ENCODE results near the gene WIPF3.

WIPF3 gene

DNA sequence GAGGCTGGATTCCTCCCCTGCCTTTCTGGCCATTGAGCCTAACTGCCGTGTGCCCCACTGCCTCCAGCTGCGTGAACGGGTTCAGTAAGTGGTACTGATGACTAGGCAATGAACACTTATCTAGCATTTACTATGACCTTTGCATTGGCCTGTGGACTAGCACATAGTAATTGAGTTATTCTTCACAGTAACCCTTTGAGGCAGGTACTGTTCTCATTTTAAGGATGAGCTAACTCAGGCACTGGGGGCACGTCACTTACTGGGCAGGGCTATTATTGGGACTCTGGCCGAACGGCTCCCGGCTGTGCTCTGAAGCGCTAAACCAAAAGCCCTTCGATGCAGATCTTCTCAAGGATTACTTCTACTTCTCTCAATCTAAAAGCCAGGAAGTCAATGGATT, 38.3 kb downstream of the WIPF3 start:
- no peaks in the 10 kb centered on the region for H3K36me3 ChIP-seq (ENCODE audit: insufficient read depth, low read length)
- H3K4me1 ChIP-seq (ENCODE audit: insufficient read depth, low read length): peaks cover 7% of the 10 kb centered on the region; the same call in 1 of the 2 replicates
- no peaks in the 10 kb centered on the region for H3K9me3 ChIP-seq (ENCODE audit: control insufficient read depth, insufficient read depth, low read length)
- H3K9ac ChIP-seq (ENCODE audit: low read depth, low read length): no peak overlapping the region

DNA sequence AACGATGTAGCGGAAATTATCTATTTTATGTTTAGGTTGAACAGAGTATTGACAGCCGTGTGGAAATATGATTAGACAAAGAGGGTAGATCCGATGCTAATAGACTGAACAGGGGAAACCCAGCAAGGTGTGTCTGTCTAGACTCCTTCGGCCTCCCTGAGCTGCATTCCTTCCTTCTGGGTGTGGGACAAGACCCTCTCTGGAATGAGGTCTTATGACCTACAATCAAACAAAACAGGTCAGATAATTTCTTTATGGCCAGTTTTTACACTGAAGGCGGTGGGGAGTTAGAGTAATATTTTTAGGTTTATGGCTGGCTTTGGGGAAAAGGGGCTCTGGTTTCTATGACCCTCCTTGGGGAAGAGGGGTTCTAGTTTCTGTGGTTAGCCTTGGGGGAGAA, 41.2 kb downstream of the WIPF3 start:
- Histone ChIP-seq H3K36me3 (ENCODE audit: insufficient read depth, low read length) (no peaks in the 10 kb centered on the region), H3K9ac (ENCODE audit: low read depth, low read length) (no peak overlapping the region), H3K9me3 (ENCODE audit: control insufficient read depth, insufficient read depth, low read length) (no peaks in the 10 kb centered on the region), H3K4me1 (ENCODE audit: insufficient read depth, low read length) (peaks cover 7% of the 10 kb centered on the region; the same call in 1 of the 2 replicates)

DNA sequence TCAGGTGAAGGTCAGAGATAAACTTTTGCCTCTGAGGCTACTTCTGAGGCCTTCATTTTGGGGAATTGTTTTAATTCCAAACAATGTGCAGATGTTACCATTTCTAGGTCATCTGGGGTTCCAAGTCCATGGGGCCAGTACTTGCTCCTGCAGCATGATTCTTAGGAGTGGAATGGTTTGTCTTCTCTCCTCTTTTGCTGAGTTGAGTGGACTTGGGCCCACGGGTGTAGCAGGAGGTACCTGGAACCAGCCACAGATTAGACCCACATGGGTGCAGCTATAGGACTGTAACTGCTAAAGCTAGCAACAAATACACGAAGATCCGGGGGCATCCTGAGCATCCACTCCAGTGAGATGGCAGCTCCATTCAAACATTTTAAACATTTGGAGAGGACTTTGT, 41.6 kb downstream of the WIPF3 start:
- H3K36me3 ChIP-seq (ENCODE audit: insufficient read depth, low read length): no peaks in the 10 kb centered on the region
- H3K4me1 ChIP-seq (ENCODE audit: insufficient read depth, low read length): peaks cover 4% of the 10 kb centered on the region; the same call in 1 of the 2 replicates
- no peaks in the 10 kb centered on the region for H3K9me3 ChIP-seq (ENCODE audit: control insufficient read depth, insufficient read depth, low read length)
- H3K9ac ChIP-seq (ENCODE audit: low read depth, low read length): no peak overlapping the region

DNA sequence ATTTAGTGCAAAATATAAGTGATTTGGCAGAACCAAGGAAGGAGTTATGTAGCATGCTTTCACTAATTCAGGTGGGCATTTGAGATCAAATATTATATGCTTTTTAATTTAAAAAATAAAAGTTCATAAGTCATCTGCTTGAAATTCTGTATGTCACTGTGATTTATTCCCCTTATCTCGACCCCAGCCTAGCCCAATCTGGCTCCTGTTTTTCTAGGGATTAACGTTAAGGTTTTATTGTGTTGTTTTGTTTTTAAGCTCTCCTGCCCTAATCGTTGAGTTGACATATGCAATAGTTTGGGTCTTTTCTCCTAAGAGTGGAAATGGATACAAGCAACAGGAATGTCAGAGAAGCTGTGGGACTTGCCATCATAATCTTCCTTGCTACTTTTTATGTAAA, 42.6 kb downstream of the WIPF3 start:
- peaks cover 6% of the 10 kb centered on the region; the same call in 1 of the 2 replicates for H3K4me1 ChIP-seq (ENCODE audit: insufficient read depth, low read length)
- no peaks in the 10 kb centered on the region for H3K36me3 ChIP-seq (ENCODE audit: insufficient read depth, low read length)
- H3K9ac ChIP-seq (ENCODE audit: low read depth, low read length): no peak overlapping the region
- no peaks in the 10 kb centered on the region for H3K9me3 ChIP-seq (ENCODE audit: control insufficient read depth, insufficient read depth, low read length)

DNA sequence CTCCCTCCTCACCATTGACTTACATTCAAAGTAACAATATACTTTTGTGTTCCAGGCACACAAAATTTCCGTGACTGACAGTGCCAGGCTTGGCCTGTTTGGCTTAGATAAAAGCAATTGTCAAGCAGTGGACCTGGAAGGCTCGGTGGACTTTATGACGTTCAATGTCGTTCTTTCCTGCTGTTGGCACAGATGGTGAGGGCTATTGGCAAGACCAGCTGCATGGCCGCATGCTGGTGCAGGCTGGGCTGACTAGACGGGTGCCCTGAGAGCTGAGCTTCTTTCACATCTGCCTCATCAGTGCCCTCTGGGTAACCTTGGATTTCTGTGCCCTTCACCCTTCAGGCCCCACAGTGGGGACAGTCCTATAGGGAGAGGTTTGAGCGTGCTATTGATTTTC, 45.2 kb downstream of the WIPF3 start:
- no peaks in the 10 kb centered on the region for H3K9me3 ChIP-seq (ENCODE audit: control insufficient read depth, insufficient read depth, low read length)
- H3K9ac ChIP-seq (ENCODE audit: low read depth, low read length): no peak overlapping the region
- H3K36me3 ChIP-seq (ENCODE audit: insufficient read depth, low read length): no peaks in the 10 kb centered on the region
- H3K4me1 ChIP-seq (ENCODE audit: insufficient read depth, low read length): peaks cover 21% of the 10 kb centered on the region

DNA sequence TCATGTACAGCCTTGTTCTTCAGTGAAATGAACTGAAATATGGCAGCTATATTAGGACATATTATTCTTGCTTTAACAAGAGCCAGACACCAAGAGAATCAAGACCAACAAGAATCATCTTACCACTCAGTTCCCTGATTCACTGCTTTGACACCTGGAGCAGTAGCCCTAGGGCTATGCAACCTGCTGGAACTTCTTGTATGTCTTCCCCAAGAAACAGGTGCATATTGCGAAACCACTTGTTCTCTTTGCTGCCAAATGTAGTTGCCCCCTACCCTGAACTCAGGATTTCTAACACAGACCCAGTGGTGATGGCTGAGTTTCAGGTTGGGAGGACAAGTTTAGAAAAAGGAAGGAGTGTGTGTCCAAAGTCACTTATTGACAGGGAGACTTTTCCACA, 46.1 kb downstream of the WIPF3 start:
- Histone ChIP-seq H3K4me1 (ENCODE audit: insufficient read depth, low read length) (peaks cover 21% of the 10 kb centered on the region), H3K9ac (ENCODE audit: low read depth, low read length) (no peak overlapping the region), H3K36me3 (ENCODE audit: insufficient read depth, low read length) (no peaks in the 10 kb centered on the region), H3K9me3 (ENCODE audit: control insufficient read depth, insufficient read depth, low read length) (no peaks in the 10 kb centered on the region)

DNA sequence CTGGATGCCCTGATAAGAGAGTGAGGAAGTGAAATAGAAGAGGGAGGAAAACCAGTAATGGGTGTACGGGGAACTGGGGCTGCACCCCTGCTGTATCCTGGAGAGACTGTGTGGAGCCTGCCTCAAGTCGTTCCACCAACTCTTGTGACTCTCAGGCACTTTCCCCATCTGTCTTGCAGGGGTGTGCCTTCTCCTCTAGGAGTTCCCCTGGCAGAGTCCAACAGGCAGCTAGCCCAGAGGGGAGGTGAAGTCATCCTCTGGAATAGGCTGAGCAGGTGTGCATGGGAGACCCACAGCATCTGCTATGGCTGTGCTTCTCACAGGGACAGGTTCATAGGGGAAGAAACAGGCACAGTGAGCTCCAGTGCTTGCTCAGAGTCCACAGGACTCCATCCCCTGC, 46.8 kb downstream of the WIPF3 start:
- Histone ChIP-seq H3K9ac (ENCODE audit: low read depth, low read length) (no peak overlapping the region), H3K4me1 (ENCODE audit: insufficient read depth, low read length) (peaks cover 21% of the 10 kb centered on the region), H3K9me3 (ENCODE audit: control insufficient read depth, insufficient read depth, low read length) (no peaks in the 10 kb centered on the region), H3K36me3 (ENCODE audit: insufficient read depth, low read length) (no peaks in the 10 kb centered on the region)

DNA sequence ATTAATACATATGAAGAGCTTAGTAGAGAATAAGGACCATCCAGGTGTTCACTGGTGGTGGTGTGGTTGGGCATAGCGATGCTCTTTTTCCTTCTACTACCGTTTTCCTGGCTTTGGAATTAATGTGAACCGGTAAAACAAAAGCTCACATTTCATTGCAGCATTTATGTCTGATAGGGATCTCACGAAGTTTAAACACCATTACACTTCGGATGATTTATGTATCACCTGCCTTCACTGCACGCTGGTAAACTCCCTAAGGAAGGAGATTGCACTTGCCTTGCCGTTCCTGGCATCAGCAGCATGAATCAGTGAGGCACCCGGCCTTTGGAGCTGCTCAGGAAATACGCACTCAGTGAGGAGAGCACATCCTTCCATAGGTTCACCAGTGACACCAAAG, 47.5 kb downstream of the WIPF3 start:
- Histone ChIP-seq H3K36me3 (ENCODE audit: insufficient read depth, low read length) (no peaks in the 10 kb centered on the region), H3K9ac (ENCODE audit: low read depth, low read length) (no peak overlapping the region), H3K9me3 (ENCODE audit: control insufficient read depth, insufficient read depth, low read length) (no peaks in the 10 kb centered on the region), H3K4me1 (ENCODE audit: insufficient read depth, low read length) (peaks cover 21% of the 10 kb centered on the region)

DNA sequence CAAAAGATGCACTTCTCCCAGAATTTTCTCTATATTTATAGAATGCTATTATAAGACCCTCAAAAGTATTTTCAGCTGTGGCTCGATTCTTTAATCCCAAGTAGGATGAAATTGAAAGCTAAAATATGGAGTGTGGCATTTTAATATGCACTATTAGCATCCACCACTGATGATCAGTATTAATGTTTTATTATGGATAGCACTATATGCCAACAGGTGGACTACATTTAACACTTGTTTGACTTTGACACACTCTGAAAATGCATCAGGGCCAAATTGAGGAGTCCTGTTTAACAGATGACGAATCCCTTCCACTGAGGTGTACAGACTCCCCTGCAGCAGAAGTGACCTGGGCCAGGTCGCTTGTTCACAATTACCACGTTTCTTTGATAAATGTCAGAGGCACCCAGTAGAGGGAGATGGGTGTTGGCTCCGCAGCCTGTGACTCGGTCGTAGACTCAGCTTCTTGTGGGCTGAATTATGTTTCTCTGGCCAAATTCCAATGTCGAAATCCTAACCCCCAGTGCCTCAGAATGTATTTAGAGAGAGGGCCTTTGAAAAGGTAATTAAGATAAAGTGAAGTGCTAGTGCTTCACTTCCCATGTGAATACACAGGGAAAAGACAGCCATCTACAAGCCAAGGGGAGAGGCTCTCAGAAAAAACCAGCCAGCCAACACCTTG, 48.1 kb downstream of the WIPF3 start:
- Histone ChIP-seq H3K9ac (ENCODE audit: low read depth, low read length) (no peak overlapping the region), H3K9me3 (ENCODE audit: control insufficient read depth, insufficient read depth, low read length) (no peaks in the 10 kb centered on the region), H3K36me3 (ENCODE audit: insufficient read depth, low read length) (no peaks in the 10 kb centered on the region), H3K4me1 (ENCODE audit: insufficient read depth, low read length) (peaks cover 21% of the 10 kb centered on the region)

DNA sequence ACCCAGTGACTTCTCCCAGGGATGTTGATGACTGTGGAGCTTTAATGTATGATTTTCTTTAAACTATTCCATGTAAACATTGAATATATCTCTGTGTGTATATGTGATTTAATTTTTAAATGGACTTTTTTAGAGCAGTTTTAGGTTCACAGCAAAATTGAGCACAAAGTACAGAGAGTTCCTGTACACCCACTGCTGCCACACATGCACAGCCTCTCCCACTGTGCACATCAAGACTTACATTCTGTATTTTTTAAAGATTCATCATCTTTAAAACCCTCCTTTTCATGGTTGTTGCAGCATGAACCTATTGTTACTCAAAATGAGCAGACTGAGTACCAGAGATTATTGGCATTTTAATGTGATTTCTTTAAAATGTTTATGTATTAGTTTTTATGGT, 51.3 kb downstream of the WIPF3 start:
- Histone ChIP-seq H3K9me3 (ENCODE audit: control insufficient read depth, insufficient read depth, low read length) (no peaks in the 10 kb centered on the region), H3K9ac (ENCODE audit: low read depth, low read length) (no peak overlapping the region), H3K4me1 (ENCODE audit: insufficient read depth, low read length) (peaks cover 21% of the 10 kb centered on the region), H3K36me3 (ENCODE audit: insufficient read depth, low read length) (no peaks in the 10 kb centered on the region)

DNA sequence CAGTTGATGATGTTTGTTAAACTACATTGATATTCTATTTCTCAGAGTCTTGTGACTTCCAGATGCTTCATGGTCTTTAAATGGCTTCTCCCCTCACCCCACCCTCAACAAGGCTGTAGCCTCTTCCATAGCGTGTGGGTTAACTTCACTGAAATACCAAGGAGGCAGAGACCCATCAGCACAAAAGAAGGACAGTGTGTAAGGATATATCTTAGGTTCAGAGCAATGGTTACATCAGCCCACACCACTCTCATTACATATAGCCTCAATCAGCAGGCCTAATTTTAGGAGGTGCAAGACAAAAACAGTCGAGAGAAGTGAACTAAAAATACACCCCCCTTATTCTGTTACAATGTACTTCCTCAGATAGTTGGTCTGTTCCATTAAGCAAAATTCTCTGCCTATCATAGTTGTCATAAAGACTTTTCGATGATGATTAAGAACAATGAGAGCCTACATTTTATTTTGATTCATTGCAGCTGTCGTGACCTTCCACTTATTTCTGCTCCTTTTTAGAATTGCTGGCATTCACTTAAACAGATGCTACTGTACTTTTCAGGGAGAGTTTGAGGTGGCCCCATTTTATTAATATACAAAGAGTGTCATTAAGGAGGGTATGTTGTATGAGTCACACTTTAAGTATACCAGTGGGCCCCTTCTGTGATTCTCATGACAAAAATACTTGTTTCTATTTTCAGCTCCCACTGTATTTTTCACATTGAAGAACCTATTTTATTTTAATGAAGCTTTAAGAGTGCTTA, 52.1 kb downstream of the WIPF3 start:
- no peaks in the 10 kb centered on the region for H3K36me3 ChIP-seq (ENCODE audit: insufficient read depth, low read length)
- no peak overlapping the region for H3K9ac ChIP-seq (ENCODE audit: low read depth, low read length)
- no peaks in the 10 kb centered on the region for H3K9me3 ChIP-seq (ENCODE audit: control insufficient read depth, insufficient read depth, low read length)
- H3K4me1 ChIP-seq (ENCODE audit: insufficient read depth, low read length): peaks cover 21% of the 10 kb centered on the region

DNA sequence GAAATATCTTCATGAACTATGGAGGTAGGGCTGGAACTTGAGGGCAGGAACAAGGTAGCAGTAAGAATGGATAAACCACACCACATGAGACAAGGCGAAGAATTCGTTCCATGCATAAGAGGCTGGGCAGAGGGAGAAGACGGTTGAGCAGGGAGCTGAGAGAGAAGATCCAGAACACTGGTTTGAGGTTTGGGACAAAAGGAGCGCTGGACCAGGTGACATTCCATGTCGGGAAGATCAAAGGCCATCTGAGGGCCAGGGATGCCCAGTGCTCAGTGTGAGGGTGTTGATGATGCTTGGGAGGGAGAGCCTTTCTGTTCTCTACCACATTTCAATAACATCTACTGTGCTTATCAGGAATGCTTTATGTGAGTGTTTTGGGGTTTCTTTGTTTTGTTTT, 52.8 kb downstream of the WIPF3 start:
- Histone ChIP-seq H3K9ac (ENCODE audit: low read depth, low read length) (no peak overlapping the region), H3K9me3 (ENCODE audit: control insufficient read depth, insufficient read depth, low read length) (no peaks in the 10 kb centered on the region), H3K4me1 (ENCODE audit: insufficient read depth, low read length) (peaks cover 13% of the 10 kb centered on the region), H3K36me3 (ENCODE audit: insufficient read depth, low read length) (no peaks in the 10 kb centered on the region)

DNA sequence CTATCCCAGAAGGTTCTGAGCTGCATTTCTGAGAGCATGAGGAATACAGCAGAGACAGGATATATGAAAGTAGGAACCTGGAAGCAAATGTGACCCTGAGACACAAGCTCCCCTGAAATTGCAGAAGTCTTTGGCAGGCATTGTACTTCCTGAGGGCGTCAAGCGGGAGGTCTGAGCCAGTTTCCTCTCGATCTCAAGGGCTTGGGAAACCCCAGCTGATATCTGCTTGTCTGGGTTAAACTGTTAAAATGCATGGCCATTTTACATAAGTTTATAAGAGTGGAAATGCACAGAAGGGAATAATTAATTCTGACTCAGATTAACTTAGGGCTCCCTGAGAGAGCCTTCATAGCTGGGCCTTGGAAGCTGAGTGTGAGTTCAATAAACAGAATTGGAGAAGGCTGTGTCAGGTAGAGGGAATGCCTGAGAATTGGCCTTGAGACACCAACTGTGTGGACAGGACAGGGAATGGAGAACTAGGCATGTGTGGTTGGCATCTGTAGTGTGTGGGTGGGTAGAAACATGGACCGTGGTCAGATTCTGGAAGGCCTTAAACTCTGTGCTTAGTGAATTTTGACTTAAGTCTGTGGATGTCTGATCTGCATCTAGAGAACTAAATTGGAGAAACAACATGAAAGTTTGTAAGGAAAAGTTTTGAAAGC, 53.3 kb downstream of the WIPF3 start:
- Histone ChIP-seq H3K4me1 (ENCODE audit: insufficient read depth, low read length) (peaks cover 9% of the 10 kb centered on the region), H3K9ac (ENCODE audit: low read depth, low read length) (no peak overlapping the region), H3K36me3 (ENCODE audit: insufficient read depth, low read length) (no peaks in the 10 kb centered on the region), H3K9me3 (ENCODE audit: control insufficient read depth, insufficient read depth, low read length) (no peaks in the 10 kb centered on the region)

DNA sequence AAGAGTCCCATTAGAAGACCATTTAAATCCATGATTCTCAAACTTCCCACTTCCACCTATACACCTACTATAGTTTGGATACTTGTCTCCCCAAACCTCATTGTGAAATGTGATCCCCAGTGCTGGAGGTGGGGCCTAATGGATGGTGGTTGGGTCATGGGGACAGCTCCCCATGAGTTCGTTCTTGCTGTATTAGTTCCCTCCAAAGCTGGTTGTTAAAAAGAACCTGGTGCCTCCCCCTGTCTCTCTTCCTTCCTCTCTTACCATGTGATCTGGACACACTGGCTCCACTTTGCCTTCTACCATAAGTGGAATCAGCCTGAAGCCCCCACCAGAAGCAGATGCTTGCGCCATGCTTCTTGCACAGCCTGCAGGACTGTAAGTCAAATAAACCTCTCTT, 53.9 kb downstream of the WIPF3 start:
- H3K36me3 ChIP-seq (ENCODE audit: insufficient read depth, low read length): no peaks in the 10 kb centered on the region
- peaks cover 4% of the 10 kb centered on the region; the same call in 1 of the 2 replicates for H3K4me1 ChIP-seq (ENCODE audit: insufficient read depth, low read length)
- no peaks in the 10 kb centered on the region for H3K9me3 ChIP-seq (ENCODE audit: control insufficient read depth, insufficient read depth, low read length)
- H3K9ac ChIP-seq (ENCODE audit: low read depth, low read length): no peak overlapping the region

DNA sequence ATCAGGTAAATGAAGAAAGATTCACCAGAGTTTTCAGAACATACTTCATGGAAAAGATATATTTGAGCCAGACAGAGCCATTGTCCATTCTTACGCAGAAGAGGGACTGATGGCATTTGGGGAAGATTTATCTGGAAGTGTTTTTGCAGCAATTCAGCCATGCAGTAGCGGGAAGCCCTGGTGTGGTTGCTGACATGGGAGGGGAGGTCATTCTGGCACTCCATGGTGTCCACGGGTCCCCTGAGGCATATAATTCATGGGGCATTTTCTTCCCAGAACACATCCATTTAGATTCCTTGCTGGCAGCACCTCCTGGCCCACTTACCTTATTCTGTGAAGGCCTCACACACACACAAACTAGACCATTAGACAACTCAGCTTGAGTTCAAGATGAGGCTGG, 55.6 kb downstream of the WIPF3 start:
- H3K9me3 ChIP-seq (ENCODE audit: control insufficient read depth, insufficient read depth, low read length): no peaks in the 10 kb centered on the region
- H3K4me1 ChIP-seq (ENCODE audit: insufficient read depth, low read length): no peaks in the 10 kb centered on the region
- no peak overlapping the region for H3K9ac ChIP-seq (ENCODE audit: low read depth, low read length)
- H3K36me3 ChIP-seq (ENCODE audit: insufficient read depth, low read length): no peaks in the 10 kb centered on the region

Measured in ES-I3 (cell line).